NCI-H1694 (cell line): ENCODE measurements around the gene LMF2.
"Not testable (repeated sequence)": the region's sequence is repeated elsewhere in the genome, so short reads cannot be mapped to it uniquely, and the experiment has no call there.

Experiments
- DNase-seq: peaks from one replicate; lab custom pipeline; 2025; lab: John Stamatoyannopoulos, UW

The LMF2 gene

DNA sequence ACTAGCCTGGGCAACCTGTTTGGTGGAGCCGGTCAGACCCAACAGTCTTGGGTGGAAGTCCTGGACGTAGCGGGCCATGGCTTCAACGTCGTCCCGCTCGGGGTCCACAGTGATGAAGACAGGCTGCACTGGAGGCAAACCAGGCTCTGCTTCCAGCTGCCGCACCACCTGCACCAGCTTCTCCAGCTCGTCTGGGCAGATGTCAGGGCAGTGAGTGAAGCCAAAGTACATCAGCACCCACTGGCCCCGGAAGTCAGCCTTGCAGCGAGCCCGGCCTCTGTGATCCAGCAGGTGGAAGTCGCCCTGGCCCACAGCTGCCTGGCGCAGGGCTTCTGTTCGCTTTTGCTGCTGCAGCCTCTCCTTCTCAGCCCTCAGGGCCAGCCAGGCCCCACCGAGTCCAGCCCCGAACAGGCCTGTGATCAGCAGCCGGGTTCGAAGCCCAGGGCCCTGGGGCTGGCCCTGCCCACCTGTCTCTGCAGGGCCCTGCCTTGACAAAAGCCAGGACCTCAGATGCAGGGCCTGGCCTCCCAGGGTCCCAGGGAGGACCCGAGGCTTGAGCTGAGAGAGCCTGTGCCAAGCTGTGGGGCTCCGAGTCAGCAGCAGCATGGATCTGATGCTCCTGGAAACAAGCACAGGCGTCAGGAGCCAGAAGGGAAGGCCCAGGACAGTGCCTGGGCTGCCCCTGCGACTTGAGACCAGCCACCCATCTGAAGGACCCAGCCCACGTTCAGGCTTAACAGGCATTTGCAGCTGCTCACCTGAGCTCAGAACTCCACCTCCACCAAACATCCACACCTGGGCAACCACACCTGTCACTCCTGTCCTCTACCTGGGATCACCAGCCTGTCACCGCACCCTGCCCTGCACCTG lies 16.5 kb upstream of the LMF2 start:
- no peak for DNase-seq

DNA sequence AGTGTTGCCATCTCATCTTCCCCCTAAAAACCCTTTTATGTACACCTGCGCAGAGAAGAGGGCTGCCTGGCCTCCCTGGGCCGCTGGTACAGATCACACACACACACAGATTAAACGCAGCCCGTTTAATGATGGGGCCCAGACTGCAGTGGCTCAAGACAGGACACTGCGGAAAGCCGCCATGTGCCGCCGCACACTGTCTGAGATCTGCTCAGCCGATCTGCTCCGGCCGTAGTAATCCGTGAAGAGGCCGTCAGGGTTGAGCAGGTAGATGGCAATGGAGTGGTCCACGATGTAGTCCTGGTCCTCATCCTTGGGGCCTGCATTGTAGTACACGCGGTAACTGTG lies 15.9 kb upstream of the LMF2 start:
- DNase-seq = no peak

DNA sequence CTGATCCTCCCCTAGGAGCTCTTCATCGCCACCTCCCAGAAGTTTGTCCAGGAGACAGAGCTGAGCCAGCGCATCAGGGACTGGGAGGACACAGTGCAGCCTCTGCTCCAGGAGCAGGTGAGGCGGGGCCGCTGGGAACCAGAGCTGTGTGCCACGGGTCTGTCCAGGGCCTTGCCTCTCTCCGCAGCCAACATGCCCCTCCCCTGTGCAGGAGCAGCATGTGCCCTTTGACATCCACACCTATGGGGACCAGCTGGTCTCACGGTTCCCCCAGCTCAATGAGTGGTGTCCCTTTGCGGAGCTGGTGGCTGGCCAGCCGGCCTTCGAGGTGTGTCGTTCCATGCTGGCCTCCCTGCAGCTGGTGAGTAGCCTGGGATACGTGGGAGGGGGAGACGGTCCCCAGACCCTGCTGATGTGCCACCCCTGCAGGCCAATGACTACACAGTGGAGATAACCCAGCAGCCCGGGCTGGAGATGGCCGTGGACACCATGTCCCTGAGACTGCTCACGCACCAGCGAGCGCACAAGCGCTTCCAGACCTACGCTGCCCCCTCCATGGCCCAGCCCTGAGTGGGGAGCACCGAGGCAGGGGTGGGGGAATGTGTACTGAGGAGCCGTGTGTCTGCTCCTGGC lies 15.4 kb upstream of the LMF2 start:
- DNase-seq = no peak

DNA sequence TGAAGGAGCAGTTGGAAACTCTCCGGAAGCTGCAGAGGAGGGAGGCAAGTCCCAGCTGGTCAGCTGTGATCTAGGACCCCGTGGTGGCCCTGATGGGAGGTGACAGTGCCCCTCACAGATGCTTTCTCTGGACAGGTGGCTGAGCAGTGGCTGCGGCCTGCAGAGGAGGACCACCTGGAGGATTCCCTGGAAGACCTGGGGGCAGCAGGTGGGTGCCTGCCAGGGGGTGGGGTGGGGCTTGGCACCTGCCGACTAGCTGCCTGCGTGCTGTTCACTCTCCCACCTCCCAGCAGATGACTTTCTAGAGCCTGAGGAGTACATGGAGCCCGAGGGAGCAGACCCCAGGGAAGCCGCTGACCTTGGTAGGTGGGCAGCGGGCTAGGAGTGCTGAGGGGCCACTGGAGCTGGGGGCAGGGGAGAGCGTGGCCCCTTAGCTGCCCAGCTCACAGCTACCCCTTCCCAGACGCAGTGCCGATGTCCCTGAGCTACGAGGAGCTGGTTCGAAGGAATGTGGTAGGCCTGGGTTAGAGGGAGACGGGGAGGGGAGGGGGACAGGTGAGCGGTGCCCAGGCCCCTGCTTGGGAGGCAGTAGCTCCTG lies 14.8 kb upstream of the LMF2 start:
- DNase-seq = no peak

DNA sequence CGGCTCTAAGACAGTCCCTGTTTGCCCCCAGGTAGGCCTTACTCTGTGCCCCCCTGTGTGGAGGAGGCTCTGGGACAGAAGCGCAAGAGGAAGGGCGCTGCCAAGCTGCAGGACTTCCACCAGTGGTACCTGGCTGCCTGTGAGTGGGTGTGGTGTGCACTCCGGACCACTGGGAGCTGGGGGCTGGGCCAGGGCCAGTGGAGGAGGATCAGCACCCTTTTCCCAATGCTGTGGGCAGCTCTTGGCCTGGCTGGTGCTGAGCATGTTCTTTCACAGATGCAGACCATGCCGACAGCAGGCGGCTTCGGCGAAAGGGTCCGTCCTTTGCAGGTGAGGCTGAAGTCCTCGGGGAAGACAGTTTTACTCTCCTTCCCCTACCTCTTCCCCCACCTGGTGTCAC lies 14.2 kb upstream of the LMF2 start:
- no peak for DNase-seq

DNA sequence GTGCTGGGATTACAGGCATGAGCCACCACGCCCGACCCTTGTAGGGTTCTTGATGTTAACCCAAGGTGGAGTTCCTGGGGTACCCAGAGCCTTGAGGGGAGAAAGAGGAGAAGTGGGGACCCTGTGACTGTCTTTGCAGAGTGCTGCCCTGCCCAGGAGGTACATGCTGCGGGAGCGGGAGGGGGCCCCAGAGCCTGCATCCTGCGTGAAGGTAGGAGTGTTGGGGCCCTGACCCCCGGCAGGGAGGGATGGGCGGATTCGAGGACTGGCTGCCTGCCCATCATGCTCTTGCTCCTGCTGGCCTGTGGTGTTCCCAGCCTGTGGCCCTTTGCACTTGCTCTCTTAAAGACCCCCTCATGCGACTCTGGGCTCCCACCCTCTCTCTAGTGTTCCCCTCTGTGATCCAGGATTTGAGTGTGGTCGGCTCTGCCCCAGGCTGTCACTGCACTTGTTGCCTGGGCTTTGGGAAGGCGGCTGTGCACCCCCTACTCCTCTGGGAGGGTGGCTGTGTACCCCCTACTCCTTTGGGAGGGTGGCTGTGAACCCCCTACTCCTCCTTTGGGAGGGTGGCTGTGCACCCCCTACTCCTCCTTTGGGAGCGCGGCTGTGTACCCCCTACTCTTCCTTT lies 13.4 kb upstream of the LMF2 start:
- no peak for DNase-seq

- not testable (repeated sequence) for DNase-seq
Observed at GRCh38 chr22:50520184-50520583, 12.7 kb upstream of the LMF2 start.

DNA sequence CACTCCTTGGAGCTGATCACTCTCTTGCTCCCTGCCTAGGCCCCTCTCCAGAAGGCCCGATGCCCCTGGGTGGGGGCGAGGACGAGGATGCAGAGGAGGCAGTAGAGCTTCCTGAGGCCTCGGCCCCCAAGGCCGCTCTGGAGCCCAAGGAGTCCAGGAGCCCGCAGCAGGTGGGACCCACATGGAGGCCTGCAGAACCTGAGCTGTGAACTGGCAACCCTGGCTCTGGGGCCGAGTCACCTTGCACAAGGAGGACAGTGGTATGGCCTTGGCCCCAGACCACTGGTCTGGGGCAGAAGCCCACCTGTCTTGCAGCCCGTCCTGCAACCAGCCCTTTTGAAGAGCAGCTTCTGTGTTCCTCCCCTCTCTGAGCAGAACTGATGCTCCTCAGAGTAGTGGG lies 11.6 kb upstream of the LMF2 start:
- DNase-seq = no peak

DNA sequence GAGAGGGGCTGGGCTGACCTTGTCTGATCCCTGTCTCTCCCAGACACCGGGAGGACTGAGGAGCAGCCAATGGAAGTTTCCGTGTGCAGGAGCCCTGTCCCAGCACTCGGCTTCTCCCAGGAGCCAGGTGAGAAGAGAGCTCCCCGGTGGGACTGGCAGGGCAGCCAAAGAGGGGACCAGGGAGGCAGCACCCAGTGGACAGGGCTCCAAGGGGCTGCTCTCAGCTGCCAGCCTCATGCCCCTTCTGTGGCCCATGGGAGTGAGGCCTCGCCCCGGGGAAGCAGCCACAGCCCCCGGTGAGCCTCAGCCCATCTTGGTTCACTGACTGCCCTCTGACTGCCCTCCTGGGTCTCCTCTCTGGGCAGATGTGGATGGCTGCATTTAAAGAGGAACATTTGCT lies 11.1 kb upstream of the LMF2 start:
- DNase-seq = no peak

- no peak for DNase-seq
Observed at GRCh38 chr22:50517495-50518260, 10.2 kb upstream of the LMF2 start.

- no peak for DNase-seq
Observed at GRCh38 chr22:50516891-50517290, 9.4 kb upstream of the LMF2 start.

GRCh38 chr22:50516068-50516467 lies 8.6 kb upstream of the LMF2 start:
- DNase-seq = no peak

DNA sequence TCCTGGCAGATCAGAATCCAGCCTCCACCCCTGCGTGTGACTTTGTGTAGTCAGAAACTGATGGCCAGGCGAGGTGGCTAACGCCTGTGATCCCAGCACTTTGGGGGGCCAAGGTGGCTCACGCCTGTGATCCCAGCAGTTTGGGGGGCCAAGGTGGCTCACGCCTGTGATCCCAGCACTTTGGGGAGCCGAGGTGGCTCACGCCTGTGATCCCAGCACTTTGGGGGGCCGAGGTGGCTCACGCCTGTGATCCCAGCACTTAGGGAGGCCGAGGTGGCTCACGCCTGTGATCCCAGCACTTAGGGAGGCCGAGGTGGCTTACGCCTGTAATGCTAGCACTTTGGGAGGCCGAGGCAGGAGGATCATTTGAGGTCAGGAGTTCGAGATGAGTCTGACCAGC lies 5.7 kb upstream of the LMF2 start:
- DNase-seq = no peak

GRCh38 chr22:50508897-50509296 lies 1.4 kb upstream of the LMF2 start:
- no peak for DNase-seq

- peak; percentile 93 for DNase-seq
Observed at GRCh38 chr22:50507991-50508884, 736 bp upstream of the LMF2 start, which contains the start of gene NCAPH2. TSS of gene NCAPH2 (plus strand) at chr22:50508224. CDS start at chr22:50508338, 114 bp downstream.

- peak; percentile 60 for DNase-seq
Observed at GRCh38 chr22:50506611-50507420, 686 bp downstream of the LMF2 start.

GRCh38 chr22:50505776-50506610 lies 1.5 kb downstream of the LMF2 start:
- peak; percentile 60 for DNase-seq

- DNase-seq = no peak
Observed at GRCh38 chr22:50505276-50505775, 2.2 kb downstream of the LMF2 start.
